ENCODE results near the gene ZC3H7A. TPM values are rescaled to one million over a fixed set of nuclear protein-coding genes. Genes with fewer than 3 reads are reported as not detected.

Gene ZC3H7A
- total and polyA plus RNA-seq, 9 of the 15 experiments (the other 6 are each of a cell fraction or from before 2014, with no cell fraction given), result 19.8 to 49.1 (median 28.2) TPM

DNA sequence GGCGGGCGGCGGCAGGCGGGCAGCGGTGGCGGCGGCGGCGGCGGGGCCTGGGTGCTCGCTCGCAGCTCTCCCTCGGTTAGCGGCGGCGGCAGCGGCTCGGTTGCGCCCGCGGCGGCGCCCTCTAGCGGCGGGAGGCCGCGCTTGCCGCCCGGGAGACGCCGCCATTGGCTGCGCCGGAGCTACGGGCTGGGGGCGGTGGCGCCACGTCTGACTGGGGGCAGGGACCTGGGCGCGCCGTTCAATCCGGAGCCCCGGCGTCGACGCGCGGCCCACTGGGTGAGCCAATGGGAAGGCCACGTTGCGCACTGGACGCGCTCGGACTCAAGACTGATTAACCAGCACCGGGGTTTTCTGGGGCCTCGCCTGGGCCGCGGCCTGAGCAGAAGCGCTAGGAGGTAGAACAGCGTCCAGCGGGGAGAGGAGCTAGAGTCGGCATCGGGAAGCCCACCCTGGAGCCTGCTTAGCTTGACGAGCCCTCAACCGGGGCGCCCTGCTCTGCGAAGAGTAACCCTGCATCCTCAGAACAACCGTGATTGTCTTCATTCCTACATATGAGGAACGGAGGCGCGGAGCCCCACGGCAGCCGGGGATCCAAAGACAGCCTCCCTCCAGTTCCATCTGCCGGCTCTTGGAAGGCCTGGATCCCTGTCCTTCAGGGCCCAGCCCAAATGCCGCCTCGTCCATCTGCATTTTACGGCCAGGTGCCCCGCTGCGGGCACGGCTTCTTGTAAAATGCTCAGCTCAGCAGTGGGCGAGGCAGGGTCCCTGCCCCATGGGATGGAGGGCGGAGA is at the start of gene ZC3H7A (continued):
- TF ChIP-seq, protein P1, sequence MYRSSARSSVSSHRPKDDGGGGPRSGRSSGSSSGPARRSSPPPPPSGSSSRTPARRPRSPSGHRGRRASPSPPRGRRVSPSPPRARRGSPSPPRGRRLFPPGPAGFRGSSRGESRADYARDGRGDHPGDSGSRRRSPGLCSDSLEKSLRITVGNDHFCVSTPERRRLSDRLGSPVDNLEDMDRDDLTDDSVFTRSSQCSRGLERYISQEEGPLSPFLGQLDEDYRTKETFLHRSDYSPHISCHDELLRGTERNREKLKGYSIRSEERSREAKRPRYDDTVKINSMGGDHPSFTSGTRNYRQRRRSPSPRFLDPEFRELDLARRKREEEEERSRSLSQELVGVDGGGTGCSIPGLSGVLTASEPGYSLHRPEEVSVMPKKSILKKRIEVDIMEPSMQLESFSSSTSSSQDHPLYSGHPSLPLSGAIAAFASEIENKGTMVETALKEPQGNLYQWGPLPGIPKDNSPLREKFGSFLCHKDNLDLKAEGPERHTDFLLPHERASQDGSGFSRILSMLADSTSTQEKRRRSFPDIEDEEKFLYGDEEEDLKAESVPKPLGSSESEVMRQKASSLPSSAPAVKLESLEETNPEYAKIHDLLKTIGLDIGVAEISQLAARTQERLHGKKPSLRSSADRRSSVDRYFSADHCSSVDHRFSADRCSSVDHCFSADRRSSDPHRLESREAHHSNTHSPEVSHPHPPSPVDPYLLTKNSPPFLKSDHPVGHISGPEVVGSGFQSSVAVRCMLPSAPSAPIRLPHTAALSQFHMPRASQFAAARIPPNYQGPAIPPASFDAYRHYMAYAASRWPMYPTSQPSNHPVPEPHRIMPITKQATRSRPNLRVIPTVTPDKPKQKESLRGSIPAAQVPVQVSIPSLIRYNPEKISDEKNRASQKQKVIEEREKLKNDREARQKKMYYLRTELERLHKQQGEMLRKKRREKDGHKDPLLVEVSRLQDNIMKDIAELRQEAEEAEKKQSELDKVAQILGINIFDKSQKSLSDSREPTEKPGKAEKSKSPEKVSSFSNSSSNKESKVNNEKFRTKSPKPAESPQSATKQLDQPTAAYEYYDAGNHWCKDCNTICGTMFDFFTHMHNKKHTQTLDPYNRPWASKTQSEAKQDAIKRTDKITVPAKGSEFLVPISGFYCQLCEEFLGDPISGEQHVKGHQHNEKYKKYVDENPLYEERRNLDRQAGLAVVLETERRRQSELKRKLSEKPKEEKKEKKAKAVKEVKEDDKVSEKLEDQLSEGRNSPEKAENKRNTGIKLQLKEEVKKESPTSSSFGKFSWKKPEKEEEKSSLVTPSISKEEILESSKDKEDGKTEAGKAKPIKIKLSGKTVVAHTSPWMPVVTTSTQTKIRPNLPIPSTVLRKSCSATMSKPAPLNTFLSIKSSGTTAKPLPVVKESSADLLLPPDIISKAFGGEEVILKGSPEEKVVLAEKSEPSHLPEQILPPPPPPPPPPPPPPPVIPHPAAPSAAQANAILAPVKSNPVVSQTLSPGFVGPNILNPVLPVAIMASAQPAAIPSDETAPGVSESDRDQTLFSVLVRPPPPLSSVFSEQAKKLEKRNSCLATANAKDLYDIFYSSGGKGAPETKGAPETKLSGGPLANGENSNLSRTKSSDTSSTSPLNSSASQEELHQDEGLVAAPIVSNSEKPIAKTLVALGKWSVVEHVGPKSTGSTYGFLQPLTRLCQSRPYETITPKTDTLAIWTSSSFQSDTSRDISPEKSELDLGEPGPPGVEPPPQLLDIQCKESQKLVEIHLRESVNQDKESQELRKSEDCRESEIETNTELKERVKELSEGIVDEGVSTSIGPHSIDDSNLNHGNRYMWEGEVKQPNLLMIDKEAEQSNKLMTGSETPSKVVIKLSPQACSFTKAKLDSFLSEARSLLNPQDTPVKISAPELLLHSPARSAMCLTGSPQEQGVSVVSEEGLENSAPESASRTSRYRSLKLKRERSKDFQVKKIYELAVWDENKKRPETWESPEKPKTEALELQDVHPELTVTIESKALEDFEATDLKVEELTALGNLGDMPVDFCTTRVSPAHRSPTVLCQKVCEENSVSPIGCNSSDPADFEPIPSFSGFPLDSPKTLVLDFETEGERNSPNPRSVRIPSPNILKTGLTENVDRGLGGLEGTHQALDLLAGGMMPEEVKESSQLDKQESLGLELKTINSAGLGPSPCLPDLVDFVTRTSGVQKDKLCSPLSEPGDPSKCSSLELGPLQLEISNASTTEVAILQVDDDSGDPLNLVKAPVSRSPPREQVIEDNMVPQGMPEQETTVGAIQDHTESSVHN (IDR thresholded peaks at IDR 0.05; ENCODE audit: borderline replicate concordance in 1 of 2, low read depth in 1 of 2), result no peak
- TF ChIP-seq BRF1 (IDR thresholded peaks at IDR 0.05; ENCODE audit: borderline replicate concordance, extremely low read depth, insufficient read length), result no peak
- peak; percentile 50 for TF ChIP-seq PHF20 (IDR thresholded peaks at IDR 0.05; ENCODE audit: partially characterized antibody)
- no peak for TF ChIP-seq NFIX (CRISPR knock-in tag; IDR thresholded peaks at IDR 0.05; ENCODE audit: low read depth)
- no peak for TF ChIP-seq FOXJ3 (CRISPR knock-in tag; IDR thresholded peaks at IDR 0.05)
- TF ChIP-seq STAT5B (CRISPR knock-in tag; IDR thresholded peaks at IDR 0.05), result no peak
- peak; percentile 72; the same call in 1 of the 2 replicates for TF ChIP-seq CREB1 (IDR thresholded peaks at IDR 0.05)
- TF ChIP-seq CREB1 (CRISPR knock-in tag; IDR thresholded peaks at IDR 0.05), result peak; percentile 88
- TF ChIP-seq XRCC5 (IDR thresholded peaks at IDR 0.05; ENCODE audit: low read depth, low read length), result no peak
- TF ChIP-seq, protein P2, sequence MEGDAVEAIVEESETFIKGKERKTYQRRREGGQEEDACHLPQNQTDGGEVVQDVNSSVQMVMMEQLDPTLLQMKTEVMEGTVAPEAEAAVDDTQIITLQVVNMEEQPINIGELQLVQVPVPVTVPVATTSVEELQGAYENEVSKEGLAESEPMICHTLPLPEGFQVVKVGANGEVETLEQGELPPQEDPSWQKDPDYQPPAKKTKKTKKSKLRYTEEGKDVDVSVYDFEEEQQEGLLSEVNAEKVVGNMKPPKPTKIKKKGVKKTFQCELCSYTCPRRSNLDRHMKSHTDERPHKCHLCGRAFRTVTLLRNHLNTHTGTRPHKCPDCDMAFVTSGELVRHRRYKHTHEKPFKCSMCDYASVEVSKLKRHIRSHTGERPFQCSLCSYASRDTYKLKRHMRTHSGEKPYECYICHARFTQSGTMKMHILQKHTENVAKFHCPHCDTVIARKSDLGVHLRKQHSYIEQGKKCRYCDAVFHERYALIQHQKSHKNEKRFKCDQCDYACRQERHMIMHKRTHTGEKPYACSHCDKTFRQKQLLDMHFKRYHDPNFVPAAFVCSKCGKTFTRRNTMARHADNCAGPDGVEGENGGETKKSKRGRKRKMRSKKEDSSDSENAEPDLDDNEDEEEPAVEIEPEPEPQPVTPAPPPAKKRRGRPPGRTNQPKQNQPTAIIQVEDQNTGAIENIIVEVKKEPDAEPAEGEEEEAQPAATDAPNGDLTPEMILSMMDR (IDR thresholded peaks at IDR 0.05 in 2 of 3, conservative IDR thresholded peaks at IDR 0.05 in 1 of 3; ENCODE audit: insufficient read depth in 2 of 3, low read depth in 1 of 3, low read length in 3 of 3), result peak; percentile 45 to 75 (median 56); a peak in 5 of 6 replicates
- peak; percentile 88 for TF ChIP-seq L3MBTL2 (IDR thresholded peaks at IDR 0.05)
- peak; percentile 49 for TF ChIP-seq MEIS2 (IDR thresholded peaks at IDR 0.05; ENCODE audit: partially characterized antibody)
- no peak for TF ChIP-seq SPI1 (IDR thresholded peaks at IDR 0.05; ENCODE audit: borderline replicate concordance, low read depth, low read length)
- TF ChIP-seq SREBF1 (IDR thresholded peaks at IDR 0.05; ENCODE audit: borderline replicate concordance, low read depth, low read length), result no peak
- no peak for TF ChIP-seq MAFG (tag; conservative IDR thresholded peaks at IDR 0.05)
- TF ChIP-seq POLR2B (IDR thresholded peaks at IDR 0.05; ENCODE audit: low read depth, partially characterized antibody), result peak; percentile 94
- TF ChIP-seq, protein P3, sequence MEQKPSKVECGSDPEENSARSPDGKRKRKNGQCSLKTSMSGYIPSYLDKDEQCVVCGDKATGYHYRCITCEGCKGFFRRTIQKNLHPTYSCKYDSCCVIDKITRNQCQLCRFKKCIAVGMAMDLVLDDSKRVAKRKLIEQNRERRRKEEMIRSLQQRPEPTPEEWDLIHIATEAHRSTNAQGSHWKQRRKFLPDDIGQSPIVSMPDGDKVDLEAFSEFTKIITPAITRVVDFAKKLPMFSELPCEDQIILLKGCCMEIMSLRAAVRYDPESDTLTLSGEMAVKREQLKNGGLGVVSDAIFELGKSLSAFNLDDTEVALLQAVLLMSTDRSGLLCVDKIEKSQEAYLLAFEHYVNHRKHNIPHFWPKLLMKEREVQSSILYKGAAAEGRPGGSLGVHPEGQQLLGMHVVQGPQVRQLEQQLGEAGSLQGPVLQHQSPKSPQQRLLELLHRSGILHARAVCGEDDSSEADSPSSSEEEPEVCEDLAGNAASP (IDR thresholded peaks at IDR 0.05), result no peak
